GM12874 (cell line): ENCODE measurements around the gene CFAP299.
A peak's percentile ranks its signal among the peaks of the same experiment; 100 is the strongest.

Source experiments
- CTCF ChIP-seq: IDR thresholded peaks from 2 replicates; pipeline ENCODE4 v1.5.1; 2011; ENCODE audit warnings: low read depth, mild to moderate bottlenecking, control low read depth, low read length, moderate library complexity; ENCODE audit not compliant: insufficient read depth

The CFAP299 gene

GRCh38 chr4:80335554-80336358, at the start of gene CFAP299:
TSS of gene CFAP299 (plus strand) at chr4:80335730.
- peak; percentile 62 for TF ChIP-seq CTCF

GRCh38 chr4:80286451-80286850, 49.1 kb upstream of the CFAP299 start:
- TF ChIP-seq CTCF: no peak

- no peak for TF ChIP-seq CTCF
Observed at GRCh38 chr4:80294206-80294605, 41.3 kb upstream of the CFAP299 start.

- TF ChIP-seq CTCF: no peak
Observed at GRCh38 chr4:80295336-80295735, 40.2 kb upstream of the CFAP299 start.

- no peak for TF ChIP-seq CTCF
Observed at GRCh38 chr4:80295826-80296225, 39.7 kb upstream of the CFAP299 start.

- TF ChIP-seq CTCF: no peak
Observed at GRCh38 chr4:80301884-80302283, 33.6 kb upstream of the CFAP299 start.

- no peak for TF ChIP-seq CTCF
Observed at GRCh38 chr4:80302616-80303223, 32.8 kb upstream of the CFAP299 start.
